Neural cell (in vitro differentiated cells): ENCODE measurements around the gene KDM1B. TPM values are rescaled to one million over a fixed set of nuclear protein-coding genes. Genes with fewer than 3 reads are reported as not detected.

ENCODE experiments used
- H2AFZ ChIP-seq: fragments of 200-600, 300-800 bp; sonication (generic), shearing (Covaris generic); 2 replicates; pipeline ENCODE4 v1.6.0; 2014; ENCODE audit warnings: low read depth, mild to moderate bottlenecking, antibody characterized with exemption, low read length, moderate library complexity
- H3F3A ChIP-seq: fragments of 200-600 bp; shearing (Covaris generic); 2 replicates; pipeline ENCODE4 v1.6.1; 2016; ENCODE audit warnings: mild to moderate bottlenecking, moderate library complexity, mixed read lengths, antibody characterized with exemption, low read length; ENCODE audit not compliant: insufficient read depth, poor library complexity, severe bottlenecking
- H3K27ac ChIP-seq: fragments of 200-600, 300-800 bp; sonication (generic), shearing (Covaris generic); 2 replicates; pipeline ENCODE4 v1.5.1; 2014; ENCODE audit warnings: mild to moderate bottlenecking, low read length, moderate library complexity
- H3K27me3 ChIP-seq: fragments of 300-800, 200-600 bp; sonication (generic), shearing (Covaris generic); 2 replicates; pipeline ENCODE4 v1.6.0; 2014; ENCODE audit warnings: mild to moderate bottlenecking, low read depth, low read length, moderate library complexity; ENCODE audit not compliant: insufficient read depth
- H3K36me3 ChIP-seq: fragments of 300-800, 200-600 bp; sonication (generic), shearing (Covaris generic); 2 replicates; pipeline ENCODE4 v1.5.1; 2014; ENCODE audit warnings: mild to moderate bottlenecking, antibody characterized with exemption, low read length, moderate library complexity; ENCODE audit not compliant: insufficient read depth
- H3K4me2 ChIP-seq: fragments of 300-800, 200-600 bp; sonication (generic), shearing (Covaris generic); 2 replicates; pipeline ENCODE4 v1.6.0; 2014; ENCODE audit warnings: mild to moderate bottlenecking, low read length
- H3K4me3 ChIP-seq: fragments of 300-800, 200-600 bp; sonication (generic), shearing (Covaris generic); 2 replicates; pipeline ENCODE4 v1.5.1; 2014; ENCODE audit warnings: mild to moderate bottlenecking, low read length, moderate library complexity
- H3K79me2 ChIP-seq: fragments of 200-600 bp; shearing (Covaris generic); replicated peaks from 2 replicates; pipeline ENCODE4 v1.6.0; 2014; ENCODE audit warnings: mild to moderate bottlenecking, low read length, moderate library complexity; ENCODE audit not compliant: insufficient read depth
- H3K9ac ChIP-seq: fragments of 300-800, 200-600 bp; sonication (generic), shearing (Covaris generic); 2 replicates; pipeline ENCODE4 v1.6.1; 2016; ENCODE audit warnings: mild to moderate bottlenecking, low read length, mixed read lengths
- H3K9me2 ChIP-seq: fragments of 200-600 bp; shearing (Covaris generic); 2 replicates; pipeline ENCODE4 v1.6.1; 2016; ENCODE audit warnings: mild to moderate bottlenecking, low read length, mixed read lengths; ENCODE audit not compliant: insufficient read depth
- H3K9me3 ChIP-seq: fragments of 200-600, 300-800 bp; sonication (generic), shearing (Covaris generic); 2 replicates; pipeline ENCODE4 v1.6.1; 2016; ENCODE audit warnings: mild to moderate bottlenecking, mixed run types, low read length, moderate library complexity, mixed read lengths
- H4K20me1 ChIP-seq: fragments of 200-600 bp; shearing (Covaris generic); 2 replicates; pipeline ENCODE4 v1.6.1; 2016; ENCODE audit warnings: mild to moderate bottlenecking, mixed run types; ENCODE audit not compliant: insufficient read depth
- EP300 ChIP-seq: fragments of 450-650 bp; conservative IDR thresholded peaks from 2 replicates; pipeline ENCODE4 v1.6.1; 2014; ENCODE audit warnings: antibody characterized with exemption, mild to moderate bottlenecking, moderate library complexity; ENCODE audit not compliant: poor library complexity, severe bottlenecking
- EZH2 ChIP-seq: fragments of 200-600, 300-800 bp; shearing (Covaris generic), sonication (generic); IDR thresholded peaks from 2 replicates; pipeline ENCODE4 v1.6.1; 2014; ENCODE audit warnings: antibody characterized with exemption, low read length, borderline replicate concordance, mild to moderate bottlenecking; ENCODE audit not compliant: insufficient read depth, poor library complexity, severe bottlenecking
- MXI1 ChIP-seq: fragments of 450-650 bp; conservative IDR thresholded peaks from 2 replicates; pipeline ENCODE4 v1.6.1; 2014; ENCODE audit warnings: antibody characterized with exemption, mild to moderate bottlenecking; ENCODE audit not compliant: poor library complexity, severe bottlenecking
- POLR2AphosphoS5 ChIP-seq: IDR thresholded peaks from 2 replicates; pipeline ENCODE4 v1.6.1; 2012
- RAD21 ChIP-seq: fragments of 450-650 bp; conservative IDR thresholded peaks from 2 replicates; pipeline ENCODE4 v1.6.1; 2014; ENCODE audit warnings: antibody characterized with exemption, mild to moderate bottlenecking, moderate library complexity
- SMC3 ChIP-seq: fragments of 450-650 bp; conservative IDR thresholded peaks from 2 replicates; pipeline ENCODE4 v1.6.1; 2014; ENCODE audit warnings: antibody characterized with exemption, mild to moderate bottlenecking, moderate library complexity; ENCODE audit not compliant: poor library complexity
- TAF1 ChIP-seq: IDR thresholded peaks from 2 replicates; pipeline ENCODE4 v1.6.1; 2012; ENCODE audit warnings: low read depth
- polyA plus RNA-seq: library from polyadenylated mRNA; depleted of rRNA; stranded (reverse); fragments of >200 nt; gene quantifications from 2 replicates; pipeline ENCODE4 v1.2.3, GENCODE V29; 2014
- TF ChIP-seq, protein P1 (sequence below): IDR thresholded peaks from 2 replicates; pipeline ENCODE4 v1.6.1; 2012; ENCODE audit warnings: borderline replicate concordance
- TF ChIP-seq, protein P2 (sequence below): fragments of 450-650 bp; IDR thresholded peaks from 2 replicates; pipeline ENCODE4 v1.5.1; 2014; ENCODE audit warnings: antibody characterized with exemption, mild to moderate bottlenecking, moderate library complexity; ENCODE audit not compliant: poor library complexity, severe bottlenecking

Gene KDM1B
- polyA plus RNA-seq, 1 donor from 2014 or later: 24.5 TPM

DNA sequence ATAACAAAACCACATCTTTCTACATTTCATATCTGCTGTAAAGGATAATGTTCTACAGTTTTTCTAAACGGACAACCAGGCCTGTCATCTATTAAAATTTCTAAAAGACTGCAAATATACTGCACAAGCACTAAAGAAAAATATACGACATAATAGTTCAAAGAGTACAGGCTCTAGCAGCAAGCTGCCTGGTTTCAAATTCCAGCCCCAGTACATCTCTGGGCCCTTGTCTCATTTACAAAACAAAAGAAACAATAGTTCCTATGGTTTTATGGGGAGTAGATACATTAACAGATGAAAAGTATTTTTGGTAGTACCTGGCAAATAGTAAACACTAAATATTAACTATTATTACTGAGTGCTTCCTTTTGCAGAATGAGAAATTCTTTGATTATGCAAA, 85.0 kb downstream of the KDM1B start:
- Histone ChIP-seq H3K79me2 (no peaks in the 10 kb centered on the region), H3K27ac (no peak overlapping the region), H4K20me1 (no peaks in the 10 kb centered on the region), H3K27me3 (no peaks in the 10 kb centered on the region), H2AFZ (no peak overlapping the region), H3K9me3 (no peaks in the 10 kb centered on the region), H3K4me3 (no peak overlapping the region), H3K4me2 (no peak overlapping the region), H3K9ac (no peak overlapping the region), H3K9me2 (no peaks in the 10 kb centered on the region), H3F3A (no peaks in the 10 kb centered on the region), H3K36me3 (peaks cover 8% of the 10 kb centered on the region)
- TF ChIP-seq EZH2: no peak
- TF ChIP-seq, protein P1, sequence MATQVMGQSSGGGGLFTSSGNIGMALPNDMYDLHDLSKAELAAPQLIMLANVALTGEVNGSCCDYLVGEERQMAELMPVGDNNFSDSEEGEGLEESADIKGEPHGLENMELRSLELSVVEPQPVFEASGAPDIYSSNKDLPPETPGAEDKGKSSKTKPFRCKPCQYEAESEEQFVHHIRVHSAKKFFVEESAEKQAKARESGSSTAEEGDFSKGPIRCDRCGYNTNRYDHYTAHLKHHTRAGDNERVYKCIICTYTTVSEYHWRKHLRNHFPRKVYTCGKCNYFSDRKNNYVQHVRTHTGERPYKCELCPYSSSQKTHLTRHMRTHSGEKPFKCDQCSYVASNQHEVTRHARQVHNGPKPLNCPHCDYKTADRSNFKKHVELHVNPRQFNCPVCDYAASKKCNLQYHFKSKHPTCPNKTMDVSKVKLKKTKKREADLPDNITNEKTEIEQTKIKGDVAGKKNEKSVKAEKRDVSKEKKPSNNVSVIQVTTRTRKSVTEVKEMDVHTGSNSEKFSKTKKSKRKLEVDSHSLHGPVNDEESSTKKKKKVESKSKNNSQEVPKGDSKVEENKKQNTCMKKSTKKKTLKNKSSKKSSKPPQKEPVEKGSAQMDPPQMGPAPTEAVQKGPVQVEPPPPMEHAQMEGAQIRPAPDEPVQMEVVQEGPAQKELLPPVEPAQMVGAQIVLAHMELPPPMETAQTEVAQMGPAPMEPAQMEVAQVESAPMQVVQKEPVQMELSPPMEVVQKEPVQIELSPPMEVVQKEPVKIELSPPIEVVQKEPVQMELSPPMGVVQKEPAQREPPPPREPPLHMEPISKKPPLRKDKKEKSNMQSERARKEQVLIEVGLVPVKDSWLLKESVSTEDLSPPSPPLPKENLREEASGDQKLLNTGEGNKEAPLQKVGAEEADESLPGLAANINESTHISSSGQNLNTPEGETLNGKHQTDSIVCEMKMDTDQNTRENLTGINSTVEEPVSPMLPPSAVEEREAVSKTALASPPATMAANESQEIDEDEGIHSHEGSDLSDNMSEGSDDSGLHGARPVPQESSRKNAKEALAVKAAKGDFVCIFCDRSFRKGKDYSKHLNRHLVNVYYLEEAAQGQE: no peak
- no peak for TF ChIP-seq EP300
- TF ChIP-seq TAF1: no peak
- no peak for TF ChIP-seq POLR2AphosphoS5
- TF ChIP-seq, protein P2, sequence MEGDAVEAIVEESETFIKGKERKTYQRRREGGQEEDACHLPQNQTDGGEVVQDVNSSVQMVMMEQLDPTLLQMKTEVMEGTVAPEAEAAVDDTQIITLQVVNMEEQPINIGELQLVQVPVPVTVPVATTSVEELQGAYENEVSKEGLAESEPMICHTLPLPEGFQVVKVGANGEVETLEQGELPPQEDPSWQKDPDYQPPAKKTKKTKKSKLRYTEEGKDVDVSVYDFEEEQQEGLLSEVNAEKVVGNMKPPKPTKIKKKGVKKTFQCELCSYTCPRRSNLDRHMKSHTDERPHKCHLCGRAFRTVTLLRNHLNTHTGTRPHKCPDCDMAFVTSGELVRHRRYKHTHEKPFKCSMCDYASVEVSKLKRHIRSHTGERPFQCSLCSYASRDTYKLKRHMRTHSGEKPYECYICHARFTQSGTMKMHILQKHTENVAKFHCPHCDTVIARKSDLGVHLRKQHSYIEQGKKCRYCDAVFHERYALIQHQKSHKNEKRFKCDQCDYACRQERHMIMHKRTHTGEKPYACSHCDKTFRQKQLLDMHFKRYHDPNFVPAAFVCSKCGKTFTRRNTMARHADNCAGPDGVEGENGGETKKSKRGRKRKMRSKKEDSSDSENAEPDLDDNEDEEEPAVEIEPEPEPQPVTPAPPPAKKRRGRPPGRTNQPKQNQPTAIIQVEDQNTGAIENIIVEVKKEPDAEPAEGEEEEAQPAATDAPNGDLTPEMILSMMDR: no peak
- TF ChIP-seq RAD21: no peak
- no peak for TF ChIP-seq MXI1
- TF ChIP-seq SMC3: no peak

DNA sequence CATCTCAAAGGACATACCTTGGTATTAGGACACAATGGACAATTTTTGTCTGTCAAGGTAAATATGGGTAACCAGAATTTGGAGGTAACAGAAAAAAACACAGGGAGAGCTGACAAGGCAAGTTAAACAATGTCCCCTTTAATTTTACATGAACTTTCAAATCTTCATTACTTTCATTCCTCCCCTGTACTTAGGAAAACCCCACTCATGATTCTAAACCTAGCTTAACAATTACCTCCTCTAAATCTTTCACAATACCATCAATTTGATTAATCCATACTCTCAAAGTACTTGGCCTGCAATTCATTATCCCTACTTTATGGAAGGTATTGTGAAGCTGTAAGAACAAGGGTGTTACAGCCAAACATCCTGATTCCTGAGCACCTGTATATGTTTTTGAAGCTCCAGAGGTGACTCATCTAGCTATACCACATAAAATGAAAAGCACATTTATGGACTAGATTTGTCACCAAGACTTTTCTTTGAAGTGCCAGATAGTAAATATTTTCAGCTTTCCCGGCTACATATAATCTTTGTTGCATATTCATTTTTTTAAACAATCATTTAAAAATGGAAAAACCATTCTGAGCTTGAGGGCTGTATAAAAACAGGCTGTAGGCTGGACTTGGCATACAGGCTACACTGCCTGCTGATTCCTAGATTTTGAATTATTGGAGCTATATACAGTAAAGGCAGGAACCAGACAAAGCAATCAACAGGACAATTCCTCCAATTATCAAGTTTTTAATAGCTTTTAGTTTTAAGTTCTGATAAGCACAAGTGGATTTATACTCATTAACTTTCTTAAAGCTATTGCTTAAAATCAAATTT, 86.2 kb downstream of the KDM1B start:
- no peak overlapping the region for H3K27ac ChIP-seq

More for the DNA sequence above, 86.2 kb downstream of the KDM1B start:
- Histone ChIP-seq H3K9me3 (no peaks in the 10 kb centered on the region), H3K9me2 (no peaks in the 10 kb centered on the region), H4K20me1 (no peaks in the 10 kb centered on the region), H3K4me3 (no peak overlapping the region), H3K4me2 (no peak overlapping the region), H3K36me3 (peaks cover 13% of the 10 kb centered on the region), H3F3A (no peaks in the 10 kb centered on the region), H3K27me3 (no peaks in the 10 kb centered on the region), H3K79me2 (no peaks in the 10 kb centered on the region), H2AFZ (no peak overlapping the region), H3K9ac (no peak overlapping the region)
- TF ChIP-seq EZH2: no peak
